Muscle of leg (tissue), 11 donors: Measurements from ENCODE around the gene ALDH3B2. TPM values are rescaled to one million over a fixed set of nuclear protein-coding genes. Genes with fewer than 3 reads are reported as not detected.
"Not testable (repeated sequence)": the region's sequence is repeated elsewhere in the genome, so short reads cannot be mapped to it uniquely, and the experiment has no call there.

Source experiments
- DNase-seq: peaks from one replicate; pipeline ENCODE4 v3.0.0; 2013
- H3K27ac ChIP-seq: one replicate; pipeline ENCODE4 v1.5.1; 2013; ENCODE audit warnings: mild to moderate bottlenecking, low read length, control low read depth
- H3K27me3 ChIP-seq: one replicate; pipeline ENCODE4 v1.6.1; 2013; ENCODE audit warnings: low read length; ENCODE audit not compliant: control insufficient read depth, insufficient read depth
- H3K36me3 ChIP-seq: one replicate; pipeline ENCODE4 v1.6.1; 2013; ENCODE audit warnings: low read length; ENCODE audit not compliant: control insufficient read depth, insufficient read depth
- H3K4me1 ChIP-seq: one replicate; pipeline ENCODE4 v1.6.1; 2013; ENCODE audit warnings: low read length; ENCODE audit not compliant: control insufficient read depth, insufficient read depth
- H3K4me3 ChIP-seq: one replicate; pipeline ENCODE4 v1.5.1; 2013; ENCODE audit warnings: low read length, control low read depth
- H3K9me3 ChIP-seq: replicated peaks from 2 replicates; pipeline ENCODE4 v1.6.1; 2013; ENCODE audit warnings: low read depth, low read length; ENCODE audit not compliant: control insufficient read depth
- WGBS: methylation state at CpG from one replicate; pipeline ENCODE4 v1.1.5; 2013; ENCODE audit warnings: missing lambda C conversion rate; ENCODE audit not compliant: insufficient coverage; 5-methylcytosine and 5-hydroxymethylcytosine counted together
- polyA plus RNA-seq, 8 donors: library from polyadenylated mRNA; unstranded; fragments of 120-200 nt; gene quantifications; one replicate each; pipeline versions ENCODE4 v1.2.1 to v1.2.3, GENCODE V29; 2013; ENCODE audit warnings: inconsistent platforms in 1 of 8, low replicate concordance in 1 of 8; ENCODE audit not compliant: insufficient read length in 8 of 8, insufficient read depth in 1 of 8
- total RNA-seq: library from RNA; stranded (reverse); fragments of 120-200 nt; gene quantifications from one replicate; pipeline ENCODE4 v1.2.4, GENCODE V29; 2013

The ALDH3B2 gene
- total and polyA plus RNA-seq, 9 donors: 0.09 to 4.5 (median 0.14) TPM; not detected in 4

- Histone ChIP-seq H3K9me3 (no peaks in the 10 kb centered on the region), H3K4me1 (no peaks in the 10 kb centered on the region), H3K27me3 (no peaks in the 10 kb centered on the region), H3K36me3 (no peaks in the 10 kb centered on the region), H3K27ac (no peak overlapping the region), H3K4me3 (no peak overlapping the region)
- WGBS: 61% methylated on average over 18 of the region's 19 CpGs
- no peak for DNase-seq
These were observed 11.4 kb downstream of the ALDH3B2 start for GRCh38 chr11:67662835-67663531.

- no peak overlapping the region for H3K27ac ChIP-seq
- 81% methylated on average over 11 of the region's 12 CpGs for WGBS
- H3K4me1 ChIP-seq: no peaks in the 10 kb centered on the region
- H3K27me3 ChIP-seq: no peaks in the 10 kb centered on the region
- no peak overlapping the region for H3K4me3 ChIP-seq
- H3K36me3 ChIP-seq: no peaks in the 10 kb centered on the region
- no peak for DNase-seq
- H3K9me3 ChIP-seq: no peaks in the 10 kb centered on the region
These were observed 12.1 kb downstream of the ALDH3B2 start for GRCh38 chr11:67662142-67662834.

DNA sequence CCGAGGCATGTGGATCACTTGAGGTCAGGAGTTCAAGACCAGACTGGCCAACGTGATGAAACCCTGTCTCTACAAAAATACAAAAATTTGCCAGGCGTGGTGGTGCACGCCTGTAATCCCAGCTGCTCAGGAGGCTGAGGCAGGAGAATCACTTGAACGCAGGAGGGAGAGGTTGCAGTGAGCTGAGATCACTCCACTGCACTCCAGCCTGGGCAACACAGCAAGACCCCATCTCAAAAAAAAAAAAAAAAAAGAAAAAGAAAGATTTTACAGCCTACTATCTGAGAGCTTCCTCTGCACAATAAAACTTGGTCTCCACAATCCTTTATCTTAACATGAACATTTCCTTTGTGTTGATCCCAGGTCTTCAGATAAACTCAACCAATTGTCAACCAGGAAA lies 13.7 kb downstream of the ALDH3B2 start:
- H3K4me1 ChIP-seq, H3K27me3 ChIP-seq, H3K36me3 ChIP-seq, DNase-seq, H3K9me3 ChIP-seq, H3K27ac ChIP-seq, H3K4me3 ChIP-seq: not testable (repeated sequence)
- 33% methylated on average over 1 of the region's 5 CpGs for WGBS

DNA sequence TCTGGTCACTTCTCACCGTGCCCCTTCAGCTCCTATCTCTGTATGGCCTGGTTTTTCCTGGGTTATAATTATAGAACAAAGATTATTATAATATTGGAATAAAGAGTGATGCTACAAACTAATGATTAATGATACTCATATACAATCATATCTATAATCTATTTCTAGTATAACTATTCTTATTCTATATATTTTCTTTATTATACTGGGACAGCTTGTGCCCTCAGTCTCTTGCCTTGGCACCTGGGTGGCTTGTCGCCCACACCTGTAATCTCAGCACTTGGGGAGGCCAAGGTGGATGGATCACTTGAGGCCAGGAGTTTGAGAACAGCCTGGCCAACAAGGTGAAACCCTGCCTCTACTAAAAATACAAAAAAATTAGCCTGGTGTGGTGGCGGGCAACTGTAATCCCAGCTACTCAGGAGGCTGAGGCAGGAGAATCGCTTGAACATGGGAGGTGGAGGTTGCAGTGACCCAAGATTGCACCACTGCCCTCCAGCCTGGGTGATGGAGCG lies 14.7 kb downstream of the ALDH3B2 start:
- H3K27ac ChIP-seq, H3K36me3 ChIP-seq, H3K27me3 ChIP-seq, H3K9me3 ChIP-seq, DNase-seq, H3K4me1 ChIP-seq, H3K4me3 ChIP-seq: not testable (repeated sequence)
- no CpG with 5 or more reads among the region's 5 CpGs for WGBS

DNA sequence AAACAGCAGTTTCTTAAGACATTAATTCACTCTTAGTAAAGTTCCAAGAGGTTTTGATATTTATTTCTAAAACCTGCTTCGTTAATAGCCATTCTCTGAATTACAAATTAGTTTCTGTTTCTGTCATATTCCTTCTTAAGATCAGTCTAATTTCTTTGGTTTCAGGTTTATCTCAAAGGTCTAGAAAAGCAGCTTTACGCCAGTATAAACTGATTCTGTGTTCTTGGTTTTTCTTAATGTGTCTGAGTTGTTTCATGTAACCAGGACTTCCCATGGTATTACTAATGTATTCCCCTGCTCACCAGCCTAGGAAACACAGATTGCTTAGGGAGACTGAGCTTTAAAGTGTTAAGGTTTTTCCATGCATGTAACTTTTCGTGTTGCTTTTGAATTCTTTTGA lies 17.1 kb downstream of the ALDH3B2 start:
- H3K36me3 ChIP-seq: no peaks in the 10 kb centered on the region
- WGBS: no CpG with 5 or more reads among the region's 3 CpGs
- no peaks in the 10 kb centered on the region for H3K9me3 ChIP-seq
- H3K27me3 ChIP-seq: no peaks in the 10 kb centered on the region
- no peaks in the 10 kb centered on the region for H3K4me1 ChIP-seq
- no peak overlapping the region for H3K4me3 ChIP-seq
- DNase-seq: no peak
- H3K27ac ChIP-seq: no peak overlapping the region

DNA sequence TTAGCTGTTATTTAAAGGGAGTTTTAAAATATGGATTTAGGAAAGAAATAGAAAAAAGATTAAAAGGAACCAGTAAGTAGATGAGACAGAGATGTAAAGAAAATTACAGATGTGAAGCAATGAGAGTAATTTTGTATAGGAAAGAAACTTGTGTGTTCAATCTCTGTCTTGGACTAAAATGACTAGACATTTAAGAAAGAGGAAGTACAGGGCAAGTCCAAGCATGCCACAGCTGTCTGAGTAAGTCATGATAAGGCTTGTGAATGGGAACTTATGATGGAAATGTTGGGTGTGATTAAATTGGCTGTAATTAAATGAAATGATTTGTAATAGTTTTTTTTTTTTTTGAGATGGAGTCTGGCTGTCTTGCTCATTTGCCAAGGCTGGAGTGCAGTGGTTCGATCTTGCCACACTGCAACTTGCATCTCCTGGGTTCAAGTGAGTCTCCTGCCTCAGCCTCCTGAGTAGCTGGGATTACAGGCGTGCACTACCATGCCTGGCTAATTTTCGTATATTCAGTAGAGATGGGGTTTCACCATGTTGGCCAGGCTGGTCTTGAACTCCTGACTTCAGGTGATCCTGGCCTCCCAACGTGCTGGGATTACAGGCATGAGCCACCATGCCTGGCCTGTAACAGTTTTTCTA lies 18.0 kb downstream of the ALDH3B2 start:
- no peaks in the 10 kb centered on the region for H3K36me3 ChIP-seq
- 81% methylated on average over 3 of the region's 4 CpGs for WGBS

DNA sequence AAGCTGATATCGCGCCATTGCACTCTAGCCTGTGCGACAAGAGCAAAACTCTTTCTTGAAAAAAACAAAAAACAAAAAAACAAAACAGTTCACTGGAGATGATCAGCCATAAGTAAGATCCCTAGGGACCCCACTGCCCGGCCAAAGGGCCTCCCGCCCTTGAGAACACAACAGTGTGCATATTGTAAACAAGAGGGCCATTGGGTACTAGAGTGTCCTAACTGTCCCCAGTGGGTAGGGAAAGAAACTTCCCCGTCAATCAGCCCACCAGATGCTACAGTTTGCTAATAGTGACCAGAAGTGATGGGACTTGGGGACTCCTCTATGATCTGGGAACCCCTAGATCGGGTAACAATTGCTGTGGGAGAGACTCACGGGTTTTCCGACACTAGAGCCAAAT lies 20.2 kb downstream of the ALDH3B2 start:
- Histone ChIP-seq H3K27me3 (peaks cover 9% of the 10 kb centered on the region), H3K27ac (no peak overlapping the region), H3K9me3 (no peaks in the 10 kb centered on the region), H3K4me1 (no peaks in the 10 kb centered on the region), H3K36me3 (no peaks in the 10 kb centered on the region), H3K4me3 (no peak overlapping the region)
- no peak for DNase-seq
- WGBS: 59% methylated on average over 3 of the region's 9 CpGs

More for the DNA sequence above, 18.0 kb downstream of the ALDH3B2 start:
- DNase-seq: no peak
- Histone ChIP-seq H3K4me1 (no peaks in the 10 kb centered on the region), H3K4me3 (no peak overlapping the region), H3K27me3 (no peaks in the 10 kb centered on the region), H3K9me3 (no peaks in the 10 kb centered on the region), H3K27ac (no peak overlapping the region)

DNA sequence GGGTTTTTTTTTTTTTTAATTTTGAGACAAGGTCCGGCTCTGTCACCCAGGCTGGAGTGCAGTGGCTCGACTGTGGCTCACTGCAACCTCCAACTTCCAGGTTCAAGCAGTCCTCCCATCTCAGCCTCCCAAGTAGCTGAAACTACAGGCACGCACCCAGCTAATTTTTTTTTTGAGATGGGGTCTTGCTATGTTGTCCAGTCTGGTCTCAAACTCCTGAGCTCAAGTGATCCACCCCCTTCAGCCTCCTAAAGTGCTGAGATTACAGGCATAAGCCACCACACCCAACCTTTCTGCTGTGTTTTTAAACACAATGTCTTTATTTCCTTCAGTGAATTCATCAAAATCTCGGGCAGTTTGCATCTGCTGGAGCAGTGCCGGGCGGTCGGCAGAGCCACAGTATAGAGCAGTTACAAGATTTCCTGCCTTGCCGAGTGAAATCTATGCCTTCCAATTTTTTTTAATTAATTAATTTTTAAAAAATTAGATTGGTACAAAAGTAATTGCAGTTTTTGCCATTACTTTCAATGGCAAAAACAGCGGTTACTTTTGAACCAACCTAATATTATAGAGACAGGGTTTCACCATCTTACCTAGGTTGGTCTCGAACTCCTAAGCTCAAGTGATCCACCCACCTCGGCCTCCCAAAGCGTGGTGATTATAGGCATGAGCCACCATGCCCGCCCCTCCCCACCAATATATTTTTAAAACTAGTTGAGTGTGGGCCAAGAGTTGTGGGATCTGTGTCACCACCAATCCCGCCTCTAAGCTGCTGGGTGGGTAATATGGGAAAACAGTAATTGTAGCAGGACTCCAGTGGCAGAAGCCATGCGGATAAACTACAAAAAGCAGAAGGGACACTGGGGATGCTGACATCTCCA lies 21.2 kb downstream of the ALDH3B2 start:
- no peak for DNase-seq
- no peaks in the 10 kb centered on the region for H3K36me3 ChIP-seq
- no peak overlapping the region for H3K4me3 ChIP-seq
- H3K9me3 ChIP-seq: no peaks in the 10 kb centered on the region
- 80% methylated on average over 2 of the region's 15 CpGs for WGBS
- no peaks in the 10 kb centered on the region for H3K4me1 ChIP-seq
- H3K27me3 ChIP-seq: peaks cover 9% of the 10 kb centered on the region
- no peak overlapping the region for H3K27ac ChIP-seq

- peaks cover 13% of the 10 kb centered on the region for H3K27me3 ChIP-seq
- no peak overlapping the region for H3K27ac ChIP-seq
- 100% methylated on average over 2 of the region's 13 CpGs for WGBS
- no peaks in the 10 kb centered on the region for H3K4me1 ChIP-seq
- H3K9me3 ChIP-seq: no peaks in the 10 kb centered on the region
- H3K4me3 ChIP-seq: no peak overlapping the region
- no peak for DNase-seq
- H3K36me3 ChIP-seq: no peaks in the 10 kb centered on the region
These were observed 22.2 kb downstream of the ALDH3B2 start for GRCh38 chr11:67651976-67652781.
